HTERT RPE-1 (cell line): Measurements from ENCODE around the gene ARHGDIB.

Source experiments
- in situ Hi-C: fragments of 300-500 bp; cut with MboI; formaldehyde crosslinking; loops from 4 replicates; pipeline ENCODE4 v1.14.3; 2020; ENCODE audit warnings: low sequenced_read_pairs

The ARHGDIB gene

GRCh38 chr12:14902465-14902864 lies 58.9 kb downstream of the ARHGDIB start:
- in situ Hi-C loops = no loop called here

DNA sequence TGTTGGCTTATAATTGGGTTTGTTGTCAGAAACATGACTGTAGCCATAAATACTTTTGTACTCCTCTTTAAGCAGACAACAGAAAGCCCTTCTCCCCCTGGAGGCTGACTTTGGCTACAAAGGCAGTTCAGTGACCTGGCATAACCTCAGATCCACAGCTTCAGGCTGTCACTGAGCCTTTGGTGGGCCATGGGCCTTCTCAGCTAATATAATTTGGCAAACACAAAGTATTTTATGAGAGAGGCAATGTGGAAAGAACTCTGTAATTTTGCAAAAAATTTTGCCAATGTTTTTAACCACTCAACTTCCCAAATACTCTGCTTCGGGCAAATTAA lies 60.2 kb downstream of the ARHGDIB start:
- in situ Hi-C loops = no loop called here

DNA sequence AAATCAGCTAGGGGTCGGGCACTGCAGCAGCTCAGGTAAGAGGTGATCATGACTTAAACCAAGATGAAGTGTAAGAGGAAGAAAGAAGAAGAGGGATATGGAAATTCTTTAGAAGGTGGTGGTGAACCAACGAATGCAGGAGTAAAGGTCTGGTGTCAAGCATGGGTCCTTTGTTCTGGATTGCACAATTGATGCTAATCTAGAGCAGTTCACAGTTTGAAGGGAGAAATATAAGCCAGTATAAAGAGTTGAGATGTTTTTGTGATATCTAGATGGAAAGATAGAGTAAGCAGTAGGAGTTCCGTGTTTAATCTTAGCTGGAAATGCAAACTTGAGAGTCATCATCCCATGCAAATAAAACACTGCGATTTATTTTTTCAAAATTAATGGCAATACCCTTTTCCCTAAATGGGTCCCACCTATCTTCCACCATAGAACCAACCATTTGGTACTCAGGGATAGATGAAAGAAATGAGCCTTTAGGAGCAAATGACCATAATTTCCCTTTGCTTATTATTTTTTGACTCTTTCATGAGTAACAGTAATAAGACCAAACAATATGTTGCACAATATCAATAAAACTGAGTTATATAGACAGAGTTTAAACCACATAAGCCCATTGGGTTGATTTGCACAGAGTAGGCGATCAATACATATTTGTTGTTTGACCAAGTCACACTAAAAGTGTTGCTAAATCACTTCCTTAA lies 60.7 kb downstream of the ARHGDIB start:
- in situ Hi-C loops = no loop called here

DNA sequence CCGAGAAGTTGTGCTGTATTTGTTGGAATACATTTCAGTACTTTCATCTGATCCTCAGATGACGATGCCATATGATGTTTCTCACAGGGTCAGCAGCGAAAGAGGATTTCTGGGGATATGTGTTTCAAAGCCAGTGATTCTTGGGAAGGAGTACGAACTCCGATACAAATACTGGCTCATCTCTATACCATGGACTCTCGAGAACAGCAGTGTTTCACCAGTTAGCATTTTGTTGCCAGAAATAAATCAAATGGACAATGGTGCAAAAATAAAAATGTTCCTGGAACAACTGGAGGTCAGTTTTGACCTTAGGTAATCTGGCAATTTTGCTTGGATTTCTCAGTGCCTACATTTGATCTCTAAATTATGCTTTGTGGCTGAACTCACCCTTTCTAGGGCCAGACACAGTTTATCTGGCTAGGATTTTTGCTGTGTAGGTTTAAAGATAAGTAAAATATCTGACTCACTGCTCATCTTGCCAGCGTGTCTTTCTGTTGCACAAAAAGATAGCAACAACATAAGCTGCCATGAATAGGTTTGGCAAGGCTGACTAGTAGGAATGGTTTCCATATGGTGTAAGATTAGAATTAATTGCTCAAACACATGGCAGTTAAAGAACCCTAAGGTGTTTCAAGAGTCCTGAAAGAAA lies 64.8 kb downstream of the ARHGDIB start:
- in situ Hi-C loops = no loop called here

- in situ Hi-C loops = no loop called here
These were observed 67.7 kb downstream of the ARHGDIB start for GRCh38 chr12:14893506-14894250.

DNA sequence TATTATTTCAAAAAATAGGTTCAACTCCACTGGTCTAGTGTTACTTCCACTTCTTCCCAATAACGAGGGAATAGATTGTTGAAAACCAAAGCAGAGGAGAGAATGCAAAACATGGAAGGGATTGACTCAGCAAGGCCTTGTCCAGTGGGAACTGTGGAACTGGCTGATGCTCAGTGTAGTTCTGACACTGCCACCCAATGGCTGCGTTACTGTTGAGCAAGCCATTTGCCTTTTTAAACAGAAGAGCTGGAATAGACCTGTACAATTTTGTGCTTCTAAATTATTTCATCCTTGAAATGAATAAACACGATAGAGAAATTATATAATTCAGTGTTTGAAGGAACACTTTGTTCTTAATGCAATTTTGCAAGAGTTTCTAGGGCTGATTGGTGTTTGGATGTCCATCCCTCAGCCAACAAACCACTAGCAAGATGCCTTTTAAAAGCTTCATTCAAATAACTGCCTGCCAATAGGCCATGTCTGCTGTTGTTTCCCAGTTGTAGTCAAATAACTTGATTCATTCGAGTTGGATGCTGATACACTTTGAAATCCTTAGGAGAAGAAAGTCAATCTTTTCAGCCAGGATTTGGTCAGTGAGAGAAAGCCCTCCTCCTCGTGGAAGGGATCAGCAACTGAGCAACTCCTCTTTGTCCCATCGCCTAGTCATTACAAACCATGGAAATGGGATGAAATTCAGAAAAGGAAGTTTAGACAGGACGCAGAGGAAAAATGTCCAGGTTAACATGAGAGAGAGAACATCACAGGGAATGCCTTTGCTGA lies 68.5 kb downstream of the ARHGDIB start:
- in situ Hi-C loops = no loop called here
